Measurements from ENCODE around the gene GPSM1. TPM values are rescaled to one million over a fixed set of nuclear protein-coding genes. Genes with fewer than 3 reads are reported as not detected.

Gene GPSM1
- total and polyA plus RNA-seq, 7 donors = 2.3 to 16.1 (median 5.0) TPM

DNA sequence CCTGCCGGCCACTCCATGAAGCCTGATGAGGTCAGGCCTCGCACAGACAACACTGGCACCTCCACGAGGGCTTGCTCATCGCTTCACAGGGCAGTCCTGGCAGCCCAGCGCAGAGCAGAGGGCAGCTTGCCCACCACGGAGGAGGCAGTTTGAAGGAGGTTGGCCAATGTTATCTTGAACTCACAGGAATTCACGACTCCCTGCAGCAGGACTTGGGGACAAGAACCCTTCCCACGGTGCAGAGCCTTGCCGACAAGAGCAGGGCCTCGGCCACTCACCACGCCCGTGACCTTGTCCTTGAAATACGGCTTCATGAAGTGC lies 67.6 kb downstream of the GPSM1 start:
- no peak for DNase-seq
- Histone ChIP-seq H3K9me3 (no peaks in the 10 kb centered on the region), H3K4me1 (peaks cover 0 to 18% (median 14%) of the 10 kb centered on the region in 4 donors), H3K27ac (no peak overlapping the region), H3K27me3 (no peaks in the 10 kb centered on the region), H3K4me3 (no peak overlapping the region), H3K36me3 (peaks cover 19 to 75% (median 44%) of the 10 kb centered on the region in 4 donors)
- TF ChIP-seq POLR2A (IDR thresholded peaks at IDR 0.05) (no peak), POLR2AphosphoS5 (IDR thresholded peaks at IDR 0.05) (no peak), EP300 (IDR thresholded peaks at IDR 0.05) (no peak)
- TF ChIP-seq, protein P1, sequence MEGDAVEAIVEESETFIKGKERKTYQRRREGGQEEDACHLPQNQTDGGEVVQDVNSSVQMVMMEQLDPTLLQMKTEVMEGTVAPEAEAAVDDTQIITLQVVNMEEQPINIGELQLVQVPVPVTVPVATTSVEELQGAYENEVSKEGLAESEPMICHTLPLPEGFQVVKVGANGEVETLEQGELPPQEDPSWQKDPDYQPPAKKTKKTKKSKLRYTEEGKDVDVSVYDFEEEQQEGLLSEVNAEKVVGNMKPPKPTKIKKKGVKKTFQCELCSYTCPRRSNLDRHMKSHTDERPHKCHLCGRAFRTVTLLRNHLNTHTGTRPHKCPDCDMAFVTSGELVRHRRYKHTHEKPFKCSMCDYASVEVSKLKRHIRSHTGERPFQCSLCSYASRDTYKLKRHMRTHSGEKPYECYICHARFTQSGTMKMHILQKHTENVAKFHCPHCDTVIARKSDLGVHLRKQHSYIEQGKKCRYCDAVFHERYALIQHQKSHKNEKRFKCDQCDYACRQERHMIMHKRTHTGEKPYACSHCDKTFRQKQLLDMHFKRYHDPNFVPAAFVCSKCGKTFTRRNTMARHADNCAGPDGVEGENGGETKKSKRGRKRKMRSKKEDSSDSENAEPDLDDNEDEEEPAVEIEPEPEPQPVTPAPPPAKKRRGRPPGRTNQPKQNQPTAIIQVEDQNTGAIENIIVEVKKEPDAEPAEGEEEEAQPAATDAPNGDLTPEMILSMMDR (IDR thresholded peaks at IDR 0.05) = no peak
- WGBS, 2 donors = 87 to 94% methylated on average over 13 of the region's 13 CpGs
- intact Hi-C loops (cut with DNase I) = no loop called here

DNA sequence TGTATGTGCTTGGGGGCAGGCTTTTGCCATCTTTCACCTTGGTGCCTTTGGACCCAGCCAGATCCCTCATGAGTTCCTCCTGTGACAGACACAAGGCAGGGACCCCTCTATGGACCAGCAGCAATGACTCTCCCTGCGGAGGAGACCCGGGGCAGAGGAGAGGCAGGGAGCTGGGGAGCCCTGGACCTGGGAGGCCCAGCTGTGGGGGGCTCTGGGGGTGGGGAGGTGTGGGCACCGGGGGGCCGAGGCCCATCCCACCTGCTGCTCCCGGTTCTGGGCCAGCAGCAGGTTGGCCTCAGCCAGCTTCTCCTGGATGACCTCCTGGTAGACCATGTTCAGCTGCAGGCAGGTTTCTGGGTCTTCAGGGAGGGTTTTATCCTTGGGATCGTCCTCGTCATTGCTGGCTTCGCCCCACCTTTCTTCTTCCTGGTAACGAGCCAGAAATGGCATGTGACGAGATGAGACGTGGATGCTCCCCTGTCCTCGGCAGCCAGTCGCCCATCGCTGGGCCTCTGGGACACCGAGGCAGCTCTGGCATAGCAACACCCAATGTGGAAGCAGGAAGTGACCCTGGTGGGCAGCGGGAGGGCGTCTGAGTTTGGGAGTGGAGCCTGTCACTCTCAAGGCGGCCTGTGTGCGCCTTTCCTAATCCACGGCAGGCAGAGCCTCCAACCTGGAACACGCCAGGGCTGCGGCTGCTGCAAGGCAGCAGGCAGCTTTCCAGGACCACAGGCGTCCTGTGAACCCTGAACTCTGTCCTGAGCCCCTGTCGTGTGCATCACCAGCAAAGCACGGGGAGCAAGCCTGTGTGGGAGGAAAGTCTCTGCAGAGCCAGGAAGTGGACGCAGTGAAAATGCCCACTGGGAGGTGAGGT lies 68.2 kb downstream of the GPSM1 start:
- no peak for DNase-seq
- Histone ChIP-seq H3K27ac (no peak overlapping the region), H3K4me1 (peaks cover 0 to 22% (median 18%) of the 10 kb centered on the region in 4 donors), H3K36me3 (peaks cover 19 to 74% (median 44%) of the 10 kb centered on the region in 4 donors), H3K4me3 (no peak overlapping the region), H3K27me3 (no peaks in the 10 kb centered on the region), H3K9me3 (no peaks in the 10 kb centered on the region)
- WGBS, 2 donors = 42 to 78% methylated on average over 26 of the region's 26 CpGs
- TF ChIP-seq POLR2AphosphoS5 (IDR thresholded peaks at IDR 0.05) (no peak), POLR2A (IDR thresholded peaks at IDR 0.05) (no peak), EP300 (IDR thresholded peaks at IDR 0.05) (no peak)
- TF ChIP-seq, protein P1 (IDR thresholded peaks at IDR 0.05) = no peak
- intact Hi-C loops (cut with DNase I) = no loop called here

DNA sequence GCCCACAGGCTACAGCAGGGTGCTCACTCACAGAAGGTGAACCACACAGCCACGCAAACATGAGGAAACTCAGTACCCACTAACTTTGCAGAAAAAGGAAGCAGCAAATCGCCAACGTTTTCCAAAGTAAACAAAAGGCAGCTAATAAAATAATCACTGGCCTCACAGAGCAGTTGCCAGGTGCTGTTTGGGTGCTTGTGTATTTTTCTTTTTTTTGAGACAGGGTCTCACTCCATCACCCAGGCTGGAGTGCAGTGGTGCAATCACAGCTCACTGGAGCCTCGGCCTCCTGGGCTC lies 68.8 kb downstream of the GPSM1 start:
- intact Hi-C loops (cut with DNase I) = no loop called here
- no peak overlapping the region for H3K4me3 ChIP-seq
- H3K27me3 ChIP-seq = no peaks in the 10 kb centered on the region
- peaks cover 19 to 71% (median 44%) of the 10 kb centered on the region in 4 donors for H3K36me3 ChIP-seq
- WGBS, 2 donors = 21 to 61% methylated on average over 4 of the region's 4 CpGs
- H3K9me3 ChIP-seq = no peaks in the 10 kb centered on the region
- DNase-seq = no peak
- TF ChIP-seq POLR2AphosphoS5 (IDR thresholded peaks at IDR 0.05) = no peak
- TF ChIP-seq, protein P1 (IDR thresholded peaks at IDR 0.05) = no peak
- TF ChIP-seq POLR2A (IDR thresholded peaks at IDR 0.05) = no peak
- H3K4me1 ChIP-seq = peaks cover 0 to 28% (median 21%) of the 10 kb centered on the region in 4 donors
- no peak overlapping the region for H3K27ac ChIP-seq

DNA sequence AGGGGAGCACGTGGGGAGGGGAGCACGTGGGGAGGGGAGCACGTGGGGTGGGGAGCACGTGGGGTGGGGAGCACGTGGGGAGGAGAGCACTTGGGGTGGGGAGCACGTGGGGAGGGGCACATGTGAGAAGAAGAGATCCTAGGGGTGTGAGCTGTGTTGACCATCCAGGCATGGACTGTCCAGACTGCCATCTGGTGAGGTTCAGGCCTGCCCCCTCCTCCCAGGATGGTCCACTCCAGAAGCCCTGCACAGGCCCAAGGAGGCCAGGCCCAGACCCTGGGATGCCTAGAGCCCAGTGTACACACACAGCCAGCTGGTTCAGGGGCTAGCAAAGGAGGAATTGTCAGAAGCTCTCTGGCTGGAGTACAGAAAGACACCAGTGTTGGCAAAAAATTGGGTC lies 70.3 kb downstream of the GPSM1 start:
- TF ChIP-seq, protein P1 (IDR thresholded peaks at IDR 0.05) = no peak
- no peak for DNase-seq
- Histone ChIP-seq H3K36me3 (peaks cover 19 to 63% (median 33%) of the 10 kb centered on the region in 4 donors), H3K27ac (no peak overlapping the region), H3K9me3 (no peaks in the 10 kb centered on the region), H3K4me3 (no peak overlapping the region), H3K4me1 (peaks cover 0 to 29% (median 21%) of the 10 kb centered on the region in 4 donors), H3K27me3 (no peaks in the 10 kb centered on the region)
- WGBS, 2 donors = 73 to 87% methylated on average over 6 of the region's 6 CpGs
- intact Hi-C loops (cut with DNase I) = no loop called here

DNA sequence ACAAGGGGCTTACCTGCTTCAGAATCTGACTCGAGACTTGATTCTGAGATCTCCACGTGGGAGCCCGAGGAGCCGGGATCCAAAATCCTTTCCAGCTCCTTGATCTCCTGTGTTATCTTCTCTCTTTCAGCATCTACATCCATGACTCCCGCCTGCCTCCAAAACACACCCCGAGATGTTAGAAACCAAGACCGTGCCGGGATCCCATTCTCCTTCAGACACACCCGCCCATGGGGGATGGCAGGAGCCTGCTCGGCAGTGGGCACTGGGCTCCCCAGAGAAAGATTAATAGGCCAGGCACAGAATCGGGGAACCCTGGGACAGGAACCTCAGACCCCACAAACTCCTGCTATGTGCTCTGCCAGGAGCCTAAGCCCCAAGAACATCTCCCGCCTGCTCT lies 70.9 kb downstream of the GPSM1 start:
- intact Hi-C loops (cut with DNase I) = no loop called here
- WGBS, 2 donors = 95 to 97% methylated on average over 12 of the region's 12 CpGs
- Histone ChIP-seq H3K4me1 (peaks cover 0 to 29% (median 21%) of the 10 kb centered on the region in 4 donors), H3K36me3 (peaks cover 19 to 58% (median 27%) of the 10 kb centered on the region in 4 donors), H3K9me3 (no peaks in the 10 kb centered on the region), H3K27me3 (no peaks in the 10 kb centered on the region), H3K4me3 (no peak overlapping the region), H3K27ac (no peak overlapping the region)
- no peak for DNase-seq
- TF ChIP-seq, protein P1 (IDR thresholded peaks at IDR 0.05) = no peak
- no peak for TF ChIP-seq POLR2A (IDR thresholded peaks at IDR 0.05)
- TF ChIP-seq POLR2AphosphoS5 (IDR thresholded peaks at IDR 0.05) = no peak
- no peak for TF ChIP-seq EP300 (IDR thresholded peaks at IDR 0.05)

All from sigmoid colon (tissue), 7 donors.